Putamen (tissue), 1 donor: ENCODE measurements around the gene SLMAP.
"Not testable (repeated sequence)": the region's sequence is repeated elsewhere in the genome, so short reads cannot be mapped to it uniquely, and the experiment has no call there.

Source experiments
- DNase-seq: peaks from one replicate; pipeline ENCODE4 v3.0.0-alpha.2; 2016; ENCODE audit warnings: low spot score

Gene SLMAP

GRCh38 chr3:57827757-57828156 is 71.6 kb downstream of the SLMAP start:
- no peak for DNase-seq

GRCh38 chr3:57832486-57832885 is 76.4 kb downstream of the SLMAP start:
- no peak for DNase-seq

- no peak for DNase-seq
Measured at GRCh38 chr3:57832900-57833313, 76.8 kb downstream of the SLMAP start.

- no peak for DNase-seq
Measured at GRCh38 chr3:57833763-57834162, 77.7 kb downstream of the SLMAP start.

GRCh38 chr3:57837686-57838085 is 81.6 kb downstream of the SLMAP start:
- no peak for DNase-seq

- no peak for DNase-seq
Measured at GRCh38 chr3:57838627-57839026, 82.5 kb downstream of the SLMAP start.

- no peak for DNase-seq
Measured at GRCh38 chr3:57840473-57840872, 84.4 kb downstream of the SLMAP start.

GRCh38 chr3:57841818-57842217 is 85.7 kb downstream of the SLMAP start:
- DNase-seq = no peak

- no peak for DNase-seq
Measured at GRCh38 chr3:57848177-57848738, 92.1 kb downstream of the SLMAP start.

- DNase-seq = no peak
Measured at GRCh38 chr3:57851304-57851703, 95.2 kb downstream of the SLMAP start.

- DNase-seq = no peak
Measured at GRCh38 chr3:57852896-57853295, 96.8 kb downstream of the SLMAP start.

- DNase-seq = no peak
Measured at GRCh38 chr3:57855281-57855680, 99.2 kb downstream of the SLMAP start.

- no peak for DNase-seq
Measured at GRCh38 chr3:57855943-57856342, 99.8 kb downstream of the SLMAP start.

GRCh38 chr3:57856675-57857074 is 100.6 kb downstream of the SLMAP start:
- DNase-seq = no peak

- no peak for DNase-seq
Measured at GRCh38 chr3:57862894-57863293, 106.8 kb downstream of the SLMAP start.

- DNase-seq = no peak
Measured at GRCh38 chr3:57863380-57863779, 107.3 kb downstream of the SLMAP start.

- DNase-seq = peak; percentile 2
Measured at GRCh38 chr3:57864853-57865252, 108.7 kb downstream of the SLMAP start.

GRCh38 chr3:57869110-57869509 is 113.0 kb downstream of the SLMAP start:
- not testable (repeated sequence) for DNase-seq

- DNase-seq = no peak
Measured at GRCh38 chr3:57872606-57873005, 116.5 kb downstream of the SLMAP start.

GRCh38 chr3:57876632-57877031 is 120.5 kb downstream of the SLMAP start:
- DNase-seq = no peak

GRCh38 chr3:57877116-57877515 is 121.0 kb downstream of the SLMAP start:
- DNase-seq = no peak

- DNase-seq = not testable (repeated sequence)
Measured at GRCh38 chr3:57884436-57884835, 128.3 kb downstream of the SLMAP start.

GRCh38 chr3:57889807-57890206 is 133.7 kb downstream of the SLMAP start:
- no peak for DNase-seq

- no peak for DNase-seq
Measured at GRCh38 chr3:57890874-57891273, 134.8 kb downstream of the SLMAP start.

- no peak for DNase-seq
Measured at GRCh38 chr3:57892423-57892822, 136.3 kb downstream of the SLMAP start.
